KMS-11 (cell line): ENCODE results near the gene ERC2.

Experiments used
- H2AFZ ChIP-seq: fragments of 200-600 bp; sonication (generic); 2 replicates; pipeline ENCODE4 v1.6.1; 2016; ENCODE audit warnings: antibody characterized with exemption, mixed run types, low read depth
- H3K27ac ChIP-seq: fragments of 200-600 bp; sonication (generic); 2 replicates; pipeline ENCODE4 v1.6.1; 2016; ENCODE audit warnings: mild to moderate bottlenecking, mixed run types
- H3K27me3 ChIP-seq: fragments of 200-600 bp; sonication (generic); 2 replicates; pipeline ENCODE4 v1.6.1; 2017; ENCODE audit warnings: mild to moderate bottlenecking, low read depth, mixed run types, moderate library complexity; ENCODE audit not compliant: insufficient read depth
- H3K36me3 ChIP-seq: fragments of 200-600 bp; sonication (generic); 2 replicates; pipeline ENCODE4 v1.6.1; 2017; ENCODE audit warnings: mild to moderate bottlenecking, mixed run types; ENCODE audit not compliant: insufficient read depth
- H3K4me1 ChIP-seq: fragments of 200-600 bp; sonication (generic); 2 replicates; pipeline ENCODE4 v1.6.1; 2016; ENCODE audit warnings: mild to moderate bottlenecking, low read depth, mixed run types; ENCODE audit not compliant: poor library complexity, severe bottlenecking
- H3K4me2 ChIP-seq: fragments of 200-600 bp; sonication (generic); 2 replicates; pipeline ENCODE4 v1.7.0; 2016; ENCODE audit warnings: mild to moderate bottlenecking, mixed run types
- H3K4me3 ChIP-seq: fragments of 200-600 bp; sonication (generic); IDR thresholded peaks from 2 replicates; pipeline ENCODE4 v1.6.1; 2017; ENCODE audit warnings: low read depth, low read length, mixed read lengths; ENCODE audit not compliant: insufficient read depth
- H3K79me2 ChIP-seq: fragments of 200-600 bp; sonication (generic); 2 replicates; pipeline ENCODE4 v1.6.1; 2016; ENCODE audit warnings: low read depth, mixed run types; ENCODE audit not compliant: insufficient read depth
- H3K9ac ChIP-seq: fragments of 200-600 bp; sonication (generic); 2 replicates; pipeline ENCODE4 v1.6.1; 2016; ENCODE audit warnings: mild to moderate bottlenecking, mixed run types
- H4K20me1 ChIP-seq: fragments of 200-600 bp; sonication (generic); 2 replicates; pipeline ENCODE4 v1.6.1; 2016; ENCODE audit warnings: mild to moderate bottlenecking, mixed run types; ENCODE audit not compliant: insufficient read depth
- CTCF ChIP-seq: fragments of 200-600 bp; sonication (generic); conservative IDR thresholded peaks from 2 replicates; pipeline ENCODE4 v1.6.1; 2017; ENCODE audit warnings: low read depth, mild to moderate bottlenecking, antibody characterized with exemption, low read length, moderate library complexity, mixed read lengths

ERC2 gene

GRCh38 chr3:56456117-56456516 is 12.2 kb downstream of the ERC2 start:
- Histone ChIP-seq H4K20me1 (no peaks in the 10 kb centered on the region), H3K27me3 (no peaks in the 10 kb centered on the region), H3K4me3 (no peak overlapping the region), H2AFZ (no peak overlapping the region), H3K9ac (no peak overlapping the region), H3K4me1 (no peaks in the 10 kb centered on the region), H3K36me3 (no peaks in the 10 kb centered on the region), H3K79me2 (no peaks in the 10 kb centered on the region), H3K27ac (no peak overlapping the region), H3K4me2 (no peak overlapping the region)
- no peak for TF ChIP-seq CTCF

- Histone ChIP-seq H3K36me3 (no peaks in the 10 kb centered on the region), H2AFZ (no peak overlapping the region), H3K27me3 (no peaks in the 10 kb centered on the region), H3K4me2 (no peak overlapping the region), H3K4me1 (no peaks in the 10 kb centered on the region), H3K79me2 (no peaks in the 10 kb centered on the region), H3K9ac (no peak overlapping the region), H3K27ac (no peak overlapping the region), H4K20me1 (no peaks in the 10 kb centered on the region), H3K4me3 (no peak overlapping the region)
- TF ChIP-seq CTCF, result no peak
Measured at GRCh38 chr3:56453011-56453410, 15.3 kb downstream of the ERC2 start.

GRCh38 chr3:56452085-56452484 is 16.2 kb downstream of the ERC2 start:
- Histone ChIP-seq H3K4me1 (peaks cover 3% of the 10 kb centered on the region), H2AFZ (no peak overlapping the region), H3K4me3 (no peak overlapping the region), H3K36me3 (no peaks in the 10 kb centered on the region), H3K79me2 (no peaks in the 10 kb centered on the region), H3K4me2 (no peak overlapping the region), H4K20me1 (no peaks in the 10 kb centered on the region), H3K27me3 (no peaks in the 10 kb centered on the region), H3K9ac (no peak overlapping the region), H3K27ac (no peak overlapping the region)
- no peak for TF ChIP-seq CTCF

GRCh38 chr3:56443372-56443771 is 24.9 kb downstream of the ERC2 start:
- Histone ChIP-seq H3K4me3 (no peak overlapping the region), H3K4me1 (peaks cover 17% of the 10 kb centered on the region), H3K27me3 (no peaks in the 10 kb centered on the region), H3K27ac (no peak overlapping the region), H3K79me2 (no peaks in the 10 kb centered on the region), H2AFZ (no peak overlapping the region), H3K4me2 (no peak overlapping the region), H4K20me1 (no peaks in the 10 kb centered on the region), H3K9ac (no peak overlapping the region), H3K36me3 (no peaks in the 10 kb centered on the region)
- no peak for TF ChIP-seq CTCF
